Skeletal muscle cell (primary cell): Measurements from ENCODE around the gene SLC10A1.
"Not testable (repeated sequence)": the region's sequence is repeated elsewhere in the genome, so short reads cannot be mapped to it uniquely, and the experiment has no call there.

Experiments
- DNase-seq: peaks from one replicate; pipeline ENCODE4 v3.0.0-alpha.2; 2010; ENCODE audit warnings: low read depth
- H3K4me3 ChIP-seq: 2 replicates; pipeline ENCODE4 v1.5.1; 2011; ENCODE audit warnings: low read depth, mild to moderate bottlenecking, control low read depth, low read length, moderate library complexity

SLC10A1 gene

DNA sequence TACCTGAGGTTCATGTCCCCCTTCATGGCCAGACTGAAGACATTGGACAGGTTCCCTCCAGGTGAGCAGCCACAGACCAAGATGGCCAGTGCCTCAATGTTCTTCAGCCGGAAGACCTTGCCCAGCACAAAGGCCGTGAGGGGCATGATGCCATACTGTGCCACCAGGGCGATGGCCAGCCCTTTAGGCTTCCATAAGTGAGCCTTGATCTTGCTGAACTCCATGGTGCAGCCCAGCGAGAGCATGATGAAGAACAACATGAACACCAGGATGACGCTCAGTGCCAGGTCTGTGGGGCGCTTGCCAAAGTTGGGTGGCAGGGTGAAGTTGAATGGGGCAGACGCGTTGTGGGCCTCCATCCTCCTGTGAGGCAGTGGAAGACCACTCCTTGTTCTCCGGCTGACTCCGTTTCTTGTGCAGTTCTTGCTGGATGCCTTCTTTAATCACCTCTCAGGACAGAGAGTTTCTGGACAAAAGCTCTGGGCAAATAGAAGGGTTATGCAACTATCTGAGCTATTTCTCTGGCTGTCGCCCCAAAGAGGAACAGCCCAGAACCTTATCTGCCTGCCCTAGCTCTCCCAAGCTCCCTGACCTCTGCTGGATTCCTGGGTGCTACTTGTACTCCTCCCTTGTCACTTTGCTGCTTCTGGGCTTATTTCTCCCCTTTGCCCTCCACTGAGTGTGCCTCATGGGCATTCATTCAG is at the start of gene SLC10A1:
Gene SLC10A1 (minus strand): TSS at position 445 of the 704 bp plus-strand sequence. CDS start 86 bp downstream, at position 359.
- DNase-seq, result no peak
- no peak within 1 kb of the TSS for H3K4me3 ChIP-seq

DNA sequence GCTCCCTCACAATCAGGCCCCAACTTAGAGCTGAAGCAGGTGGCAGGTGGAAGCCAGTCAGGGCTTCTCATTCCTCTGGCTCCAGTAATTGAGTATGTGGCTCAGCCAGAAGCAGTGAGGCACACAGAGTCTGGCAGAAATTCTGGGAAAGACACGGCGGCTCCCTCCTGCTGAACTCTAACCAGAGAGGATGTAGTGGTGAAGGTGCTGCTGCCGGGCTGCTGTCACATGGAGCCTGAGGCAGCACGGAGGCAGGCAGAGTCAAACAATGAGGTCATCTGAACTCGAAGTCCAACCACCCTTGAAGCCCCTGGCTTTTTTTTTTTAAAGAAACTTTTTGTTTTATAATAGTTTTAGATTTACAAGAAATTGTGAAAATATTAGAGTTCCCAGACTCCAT is 48.7 kb upstream of the SLC10A1 start:
- DNase-seq, result no peak
- H3K4me3 ChIP-seq, result no peak overlapping the region

DNA sequence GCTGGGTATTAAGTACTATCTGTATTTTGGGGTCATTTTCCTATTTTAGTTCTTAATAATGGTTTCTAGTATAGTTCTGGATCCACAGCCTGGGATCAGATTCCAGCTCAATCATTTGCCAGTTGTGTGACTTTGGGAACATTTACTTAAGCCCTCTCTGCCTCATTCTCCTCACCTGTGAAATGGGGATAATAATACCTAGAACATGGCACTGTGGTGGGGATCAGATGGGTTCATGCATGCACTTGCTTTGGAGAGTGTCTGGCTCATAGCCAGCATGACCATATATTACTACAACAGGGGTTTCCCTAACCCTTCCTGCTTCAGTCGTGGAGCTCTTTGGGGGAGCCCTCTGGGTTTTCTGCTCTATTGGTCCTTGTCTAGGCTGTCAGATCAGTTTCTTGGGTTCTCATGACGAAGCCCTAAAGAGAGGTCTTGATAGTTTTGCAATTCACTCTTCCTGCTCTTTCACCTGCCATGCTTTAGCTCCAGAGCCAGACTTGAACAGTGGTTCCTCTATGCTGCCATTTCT is 48.1 kb upstream of the SLC10A1 start:
- H3K4me3 ChIP-seq, result no peak overlapping the region
- DNase-seq, result no peak

DNA sequence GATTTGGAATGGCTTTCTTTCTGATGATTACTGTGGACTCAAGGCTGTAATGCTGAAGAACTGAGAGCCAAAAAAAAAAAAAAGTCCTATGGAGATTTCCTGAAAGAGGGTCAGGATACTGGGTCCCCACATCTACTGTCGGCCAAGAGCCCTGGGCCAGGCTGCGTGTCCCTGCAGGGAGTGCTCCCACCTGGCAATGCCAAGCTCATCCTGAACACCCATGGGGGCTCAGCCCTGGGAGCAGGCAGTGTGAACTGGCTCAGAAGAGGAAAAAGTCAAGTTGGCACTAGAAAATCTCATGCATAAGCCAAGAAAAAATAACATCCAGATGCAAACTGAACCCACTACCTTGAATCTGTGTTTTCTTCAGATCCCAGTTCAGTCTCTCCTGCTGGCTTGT is 47.1 kb upstream of the SLC10A1 start:
- DNase-seq, result no peak
- H3K4me3 ChIP-seq, result no peak overlapping the region

DNA sequence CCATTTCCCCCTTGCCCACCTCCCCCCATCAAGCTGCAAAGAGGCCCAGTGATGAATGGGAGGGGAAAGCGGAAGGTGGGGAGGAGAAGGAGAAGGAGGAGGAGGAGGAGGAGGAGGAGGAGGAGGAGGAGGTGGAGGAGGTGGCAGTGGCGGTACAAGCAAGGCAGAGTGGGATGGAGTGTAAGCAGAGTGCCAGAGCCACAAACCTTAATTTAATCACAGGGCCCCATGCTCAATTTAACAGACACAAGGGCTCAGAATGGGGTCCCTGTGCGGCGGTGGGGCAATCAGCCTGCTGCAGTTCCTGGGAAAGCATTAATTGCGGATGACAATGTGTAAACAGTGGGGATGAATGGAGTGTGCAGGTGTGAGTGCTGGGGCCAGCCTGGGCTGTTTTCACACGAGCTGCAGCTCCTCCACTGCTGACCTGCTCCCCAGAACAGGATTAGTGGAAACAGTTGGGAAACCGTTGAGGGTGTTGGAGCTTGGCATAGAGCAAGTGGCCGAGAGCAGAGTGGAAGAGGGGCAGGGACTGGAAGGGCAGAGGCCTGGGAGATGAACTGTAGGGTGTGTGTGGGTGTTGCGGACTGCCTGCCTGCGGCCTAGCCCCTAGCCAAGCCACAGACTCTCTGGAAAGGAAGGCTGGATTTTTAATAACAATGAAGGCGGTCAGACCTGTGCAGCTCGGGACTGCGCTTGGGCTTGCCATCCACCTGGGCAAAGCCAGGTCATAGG is 45.8 kb upstream of the SLC10A1 start:
- DNase-seq, result no peak

DNA sequence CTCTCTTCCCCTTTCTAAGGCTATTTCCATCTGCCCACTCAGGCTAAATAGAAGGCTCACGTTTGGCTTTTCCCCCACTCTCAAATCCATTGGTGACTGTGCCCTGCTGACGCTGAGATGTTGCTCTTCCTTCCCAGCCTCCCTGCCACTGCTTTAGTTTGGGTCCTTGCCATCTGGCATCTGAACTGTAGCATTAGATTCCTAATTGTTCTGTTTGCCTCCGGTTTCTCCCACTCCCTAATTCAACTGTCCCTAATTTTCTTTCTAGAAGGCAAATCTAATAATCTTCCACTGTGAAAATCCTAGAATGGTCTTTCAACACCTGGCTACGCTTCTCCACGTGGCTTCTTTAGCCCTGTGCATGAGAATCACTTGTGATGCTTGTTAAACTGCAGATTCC is 44.6 kb upstream of the SLC10A1 start:
- DNase-seq, result no peak
- H3K4me3 ChIP-seq, result no peak overlapping the region

More for the DNA sequence above, 45.8 kb upstream of the SLC10A1 start:
- no peak overlapping the region for H3K4me3 ChIP-seq

DNA sequence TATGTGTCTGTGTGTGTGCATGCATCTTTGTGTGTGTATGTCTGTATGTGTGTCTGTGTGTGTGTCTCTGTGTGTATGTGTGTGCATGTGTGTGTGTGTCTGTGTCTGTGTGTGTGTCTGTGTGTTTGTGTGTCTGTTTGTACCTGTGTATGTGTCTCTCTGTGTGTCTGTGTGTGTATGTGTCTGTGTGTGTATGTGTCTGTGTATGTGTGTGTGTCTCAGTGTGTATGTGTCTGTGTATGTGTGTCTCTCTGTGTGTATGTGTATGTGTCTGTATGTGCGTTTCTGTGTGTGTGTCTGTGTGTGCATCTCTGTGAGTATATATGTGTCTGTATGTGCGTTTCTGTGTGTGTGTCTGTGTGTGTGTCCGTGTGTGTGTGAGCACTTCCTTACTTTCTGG is 42.6 kb upstream of the SLC10A1 start:
- DNase-seq, result no peak
- no peak overlapping the region for H3K4me3 ChIP-seq

DNA sequence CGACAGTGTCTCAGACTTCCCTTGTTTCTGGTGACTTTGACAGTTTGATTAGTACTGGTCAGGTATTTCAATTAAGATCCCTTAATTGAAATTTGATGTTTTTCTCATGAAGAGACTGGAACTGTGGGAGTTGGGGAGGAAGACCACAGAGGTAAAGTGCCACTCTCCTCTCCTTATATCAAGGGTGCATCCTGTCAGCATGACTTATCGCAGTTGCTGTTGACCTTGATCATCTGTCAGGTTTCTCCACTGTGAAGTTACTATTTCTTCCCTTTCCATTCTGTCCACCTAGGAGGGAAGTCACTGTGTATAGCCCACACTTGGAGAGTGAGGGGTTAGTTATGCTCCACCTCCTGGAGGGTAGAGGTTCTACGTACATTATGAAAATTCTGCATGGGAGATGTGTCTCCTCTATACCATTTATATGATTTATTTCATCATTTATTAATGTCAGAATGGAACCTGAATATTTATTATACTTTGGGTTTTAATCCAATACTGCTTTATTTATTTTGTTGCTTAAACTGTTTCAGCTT is 41.9 kb upstream of the SLC10A1 start:
- no peak for DNase-seq
- no peak overlapping the region for H3K4me3 ChIP-seq

DNA sequence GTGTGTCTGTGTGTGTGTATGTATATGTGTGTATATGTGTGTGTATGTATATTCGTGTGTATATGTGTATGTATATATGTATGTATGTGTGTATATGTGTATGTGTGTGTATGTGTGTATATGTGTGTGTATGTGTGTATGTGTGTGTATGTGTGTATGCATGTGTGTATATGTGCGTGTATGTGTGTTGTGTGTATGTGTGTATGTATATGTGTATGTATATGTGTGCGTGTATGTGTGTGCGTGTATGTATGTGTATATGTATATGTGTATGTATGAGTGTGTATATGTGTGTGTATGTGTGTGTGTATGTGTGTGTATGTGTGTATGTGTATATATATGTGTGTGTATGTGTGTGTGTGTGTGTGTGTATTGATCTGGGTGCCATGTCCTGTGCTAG is 31.8 kb upstream of the SLC10A1 start:
- H3K4me3 ChIP-seq, result no peak overlapping the region
- DNase-seq, result no peak

DNA sequence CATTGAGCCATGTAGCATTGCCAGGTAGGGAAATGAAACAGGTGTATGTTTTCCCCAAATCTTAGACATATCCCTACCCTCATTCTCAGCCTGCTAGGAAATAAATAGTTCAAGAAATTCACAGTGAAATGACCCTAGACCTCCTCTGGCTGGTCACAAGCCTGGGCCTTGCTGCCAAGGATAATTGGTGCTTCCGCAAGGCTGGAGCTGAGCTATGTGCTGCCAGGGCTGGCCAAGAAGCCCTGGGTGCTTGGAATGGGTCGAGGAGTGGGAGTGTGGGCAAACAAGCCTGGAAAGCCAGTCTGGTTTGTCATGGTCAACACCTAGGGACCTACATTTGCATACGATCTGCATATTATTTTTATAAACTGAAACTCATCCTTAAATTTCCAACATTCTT is 31.3 kb upstream of the SLC10A1 start:
- no peak for DNase-seq
- H3K4me3 ChIP-seq, result no peak overlapping the region

DNA sequence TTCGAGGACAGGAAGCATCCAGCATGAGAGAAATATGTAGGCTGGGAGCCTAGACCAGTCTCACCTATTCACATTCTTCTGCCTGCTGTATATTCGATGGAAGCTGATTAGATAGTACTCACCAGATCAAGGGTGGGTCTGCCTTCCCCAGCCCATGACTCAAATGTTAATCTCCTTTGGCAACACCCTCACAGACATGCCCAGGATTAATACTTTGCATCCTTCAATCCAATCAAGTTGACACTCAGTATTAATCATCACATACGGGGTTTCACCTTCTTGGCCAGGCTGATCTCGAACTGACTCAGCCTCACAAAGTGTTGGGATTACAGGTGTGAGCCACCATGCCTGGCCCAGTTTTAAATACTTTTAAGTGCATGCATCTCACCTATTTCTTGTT is 30.5 kb upstream of the SLC10A1 start:
- no peak overlapping the region for H3K4me3 ChIP-seq
- DNase-seq, result no peak

DNA sequence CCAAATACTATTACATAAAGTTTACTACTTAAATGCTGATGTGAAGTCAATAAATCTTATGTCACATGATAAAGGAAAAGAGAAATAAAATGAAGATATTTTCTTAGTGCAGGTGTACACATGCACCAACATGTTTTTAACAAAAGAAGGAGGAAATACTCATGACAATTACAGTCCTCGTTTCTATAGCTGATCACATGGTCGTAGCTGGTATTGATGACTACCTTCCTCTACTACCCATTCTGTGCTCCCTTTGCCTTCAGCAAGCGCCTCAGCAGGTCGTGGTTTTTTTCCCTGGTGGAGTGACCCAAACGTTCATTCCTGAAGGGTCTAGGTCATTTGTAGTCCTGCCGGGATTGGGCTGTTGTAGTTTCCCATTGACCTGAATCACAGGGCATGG is 25.4 kb upstream of the SLC10A1 start:
- H3K4me3 ChIP-seq, result no peak overlapping the region
- DNase-seq, result no peak

DNA sequence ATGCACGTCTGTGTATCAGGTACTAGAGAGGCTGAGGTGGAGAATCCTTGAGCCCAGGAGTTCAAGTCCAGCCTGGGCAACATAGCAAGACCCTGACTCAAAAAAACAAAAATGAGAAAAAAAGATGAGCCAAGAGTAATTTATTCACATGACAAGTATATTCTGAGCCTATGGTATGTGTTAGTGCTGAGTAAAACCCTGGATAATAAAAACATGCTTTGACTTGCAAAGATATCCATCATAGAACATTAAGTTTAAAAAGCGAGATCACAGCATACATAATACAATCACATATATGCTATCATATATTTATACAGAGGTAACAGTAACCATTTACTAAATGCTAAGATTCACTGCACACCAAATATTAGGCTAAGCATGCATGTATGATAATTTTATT is 23.9 kb upstream of the SLC10A1 start:
- DNase-seq, result no peak
- H3K4me3 ChIP-seq, result no peak overlapping the region

DNA sequence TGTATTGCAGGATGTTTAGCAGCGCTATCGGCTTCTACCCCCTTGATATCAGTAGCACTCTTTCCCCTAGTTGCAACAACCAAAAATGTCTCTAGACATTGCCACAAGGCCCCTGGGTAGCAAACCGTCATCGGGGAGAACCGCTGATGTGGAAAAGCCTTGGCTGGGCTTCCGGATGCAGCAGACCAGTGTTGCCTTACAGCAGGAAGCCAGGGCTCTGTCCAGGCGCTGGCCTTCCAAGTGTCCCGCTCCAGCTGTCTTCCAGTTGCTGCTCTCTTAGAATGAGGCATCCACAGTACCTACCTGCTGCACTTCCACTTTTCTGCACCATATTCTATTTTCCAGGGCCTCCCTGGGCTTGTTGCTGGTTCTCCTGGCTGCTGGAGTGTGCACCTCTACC is 22.6 kb upstream of the SLC10A1 start:
- no peak overlapping the region for H3K4me3 ChIP-seq
- no peak for DNase-seq

DNA sequence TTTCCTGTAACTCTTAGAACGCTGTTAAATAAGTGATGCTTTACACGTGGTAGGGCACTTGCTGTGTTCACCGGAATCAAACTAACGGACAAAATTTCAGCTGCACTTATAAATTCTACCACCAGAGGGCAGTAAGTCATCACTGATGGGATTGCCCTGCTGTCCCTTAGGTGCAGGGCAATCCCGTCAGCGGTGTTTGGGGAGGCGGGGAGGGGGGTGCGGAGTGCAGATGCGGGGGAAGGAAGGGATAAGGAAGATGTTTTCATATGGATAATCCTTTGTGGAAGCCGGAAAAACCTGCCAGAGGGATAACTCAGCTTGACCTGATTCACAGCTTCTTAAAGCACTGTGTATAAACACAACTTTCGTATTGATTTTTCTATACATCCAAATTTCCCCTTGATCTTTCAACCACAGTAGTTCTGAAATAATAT is 21.7 kb upstream of the SLC10A1 start:
- peak; percentile 11 for DNase-seq
- no peak overlapping the region for H3K4me3 ChIP-seq

DNA sequence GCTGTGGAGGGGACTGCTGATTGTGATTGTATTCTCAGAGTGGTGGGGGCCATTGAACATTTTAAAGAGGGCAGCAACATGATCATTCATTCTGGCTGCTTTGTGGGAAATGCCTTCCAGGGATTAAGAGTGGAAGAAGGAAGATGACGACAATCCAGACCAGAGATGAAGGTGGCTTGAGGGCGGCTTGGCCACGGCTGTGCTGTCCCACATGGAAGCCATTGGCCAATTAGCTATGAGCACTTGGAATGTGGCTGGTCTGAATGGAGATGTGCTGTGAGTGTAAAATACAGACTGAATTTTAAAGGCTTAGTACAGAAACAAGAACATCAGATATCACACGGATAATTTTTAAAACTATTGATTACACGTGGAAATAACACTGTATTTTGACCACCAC is 19.2 kb upstream of the SLC10A1 start:
- H3K4me3 ChIP-seq, result no peak overlapping the region
- DNase-seq, result no peak

DNA sequence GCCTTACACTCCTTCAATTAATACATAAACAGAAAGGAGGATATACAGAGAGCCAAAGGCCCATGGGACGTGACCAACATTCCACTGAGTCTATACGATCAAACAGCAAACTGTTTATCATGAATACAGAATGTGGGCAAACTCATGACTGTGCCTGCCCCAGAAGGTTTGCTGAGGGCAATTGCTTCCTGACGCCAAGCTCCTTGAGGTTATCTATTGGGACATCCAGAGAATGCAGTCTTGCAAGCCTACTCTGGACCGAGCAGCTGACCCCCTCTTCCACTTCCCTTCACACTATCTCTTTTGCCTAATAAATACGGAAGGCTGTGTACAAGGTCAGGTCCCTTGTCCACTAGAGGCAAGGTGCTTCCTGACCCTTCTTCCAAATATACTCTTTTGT is 18.5 kb upstream of the SLC10A1 start:
- no peak for DNase-seq
- H3K4me3 ChIP-seq, result no peak overlapping the region

DNA sequence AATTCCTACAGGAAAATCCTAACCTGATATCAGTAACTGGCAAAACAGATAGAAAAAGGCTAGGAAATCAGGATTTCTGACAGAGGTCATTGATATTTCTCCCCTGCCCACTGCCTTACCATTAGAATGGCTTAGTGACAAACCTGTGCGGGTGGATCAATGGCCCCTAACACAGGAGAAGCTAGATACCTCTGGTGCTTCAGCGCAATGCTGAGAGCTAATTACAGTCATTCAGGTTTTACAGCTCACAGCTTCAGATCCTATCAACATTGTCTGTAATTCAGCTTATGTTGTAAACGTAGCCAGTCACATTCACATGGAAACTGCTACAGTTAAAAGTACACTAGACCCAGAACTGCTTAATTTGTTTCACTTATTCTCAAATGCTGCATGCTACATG is 17.4 kb upstream of the SLC10A1 start:
- H3K4me3 ChIP-seq, result no peak overlapping the region

DNA sequence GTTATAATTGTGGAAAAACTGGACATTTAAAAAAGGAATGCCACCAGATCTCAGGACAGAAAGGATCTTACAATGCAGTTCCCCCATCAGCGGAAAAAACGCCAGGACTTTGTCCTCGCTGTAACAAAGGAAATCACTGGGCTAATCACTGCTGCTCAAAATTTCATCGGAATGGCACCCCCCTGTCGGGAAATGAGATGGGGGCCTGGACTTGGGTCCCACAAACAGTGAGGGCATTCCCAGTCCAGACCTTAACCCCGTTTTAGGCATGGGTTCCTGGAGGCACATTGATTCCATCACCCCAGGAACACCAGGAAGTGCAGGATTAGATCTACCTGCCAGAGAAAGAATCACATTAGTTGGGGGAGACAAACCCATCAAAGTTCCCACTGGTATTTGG is 16.3 kb upstream of the SLC10A1 start:
- not testable (repeated sequence) for DNase-seq, H3K4me3 ChIP-seq

More for the DNA sequence above, 17.4 kb upstream of the SLC10A1 start:
- DNase-seq, result no peak

DNA sequence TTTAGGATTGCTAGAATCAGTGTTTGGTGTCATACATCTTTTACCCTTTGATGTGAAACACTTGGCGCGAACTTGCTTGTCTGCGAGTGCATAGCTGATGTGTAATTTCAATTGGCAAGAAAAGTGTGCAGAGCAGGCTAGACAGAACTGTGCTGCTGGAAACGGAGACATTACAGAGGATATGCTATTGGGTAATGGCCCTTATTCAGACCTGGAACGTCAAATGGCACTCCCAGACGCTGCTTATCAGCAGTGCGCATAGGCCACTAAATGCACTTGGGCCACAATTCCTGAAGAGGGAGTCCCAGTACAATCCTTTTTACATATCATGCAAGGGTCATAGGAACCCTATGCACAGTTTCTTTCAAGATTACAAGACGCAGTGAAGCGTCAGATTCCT is 15.7 kb upstream of the SLC10A1 start:
- H3K4me3 ChIP-seq, result no peak overlapping the region
- DNase-seq, result no peak

DNA sequence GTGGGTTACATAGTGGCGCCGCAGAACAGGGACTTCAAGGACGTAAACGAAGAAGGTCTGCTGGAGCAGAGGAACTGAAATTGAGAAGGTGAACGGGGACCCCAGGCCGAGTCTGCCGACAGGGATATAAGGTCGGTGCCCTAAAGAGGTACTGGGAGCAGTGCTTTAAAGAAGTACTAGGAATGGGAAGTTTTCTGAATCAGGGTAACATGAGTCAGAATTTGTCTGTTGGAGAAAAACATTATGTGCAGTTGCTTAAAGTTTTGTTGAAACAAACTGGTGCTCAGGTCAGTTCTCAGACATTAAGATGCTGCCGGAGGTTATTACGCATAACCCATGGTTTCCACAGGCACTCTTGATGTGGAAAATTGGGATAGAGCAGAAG is 14.8 kb upstream of the SLC10A1 start:
- DNase-seq, result no peak
- H3K4me3 ChIP-seq, result no peak overlapping the region
